ENCODE results near the gene BAIAP2L1.

BAIAP2L1 gene

DNA sequence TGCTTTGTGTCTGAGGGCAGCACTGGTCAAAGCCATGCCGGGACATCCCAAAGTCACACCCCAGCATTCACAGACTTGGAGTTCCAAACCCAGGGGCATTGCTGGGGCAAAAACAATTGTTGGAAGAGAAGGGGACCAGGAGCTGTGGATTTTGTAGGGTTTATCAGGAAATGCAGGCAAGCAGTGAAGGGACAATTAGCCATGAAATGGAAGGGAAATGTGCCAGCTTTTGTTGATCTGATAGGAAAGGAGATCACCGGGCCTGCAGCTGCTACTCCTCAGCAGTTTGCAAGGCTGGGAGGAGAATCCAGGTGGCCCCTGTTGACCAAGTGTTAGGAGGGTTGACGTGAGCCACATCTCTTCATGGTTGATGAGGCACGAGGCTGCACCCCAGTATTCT lies 122.0 kb downstream of the BAIAP2L1 start:
- no peak for DNase-seq (ENCODE audit: low spot score)

DNA sequence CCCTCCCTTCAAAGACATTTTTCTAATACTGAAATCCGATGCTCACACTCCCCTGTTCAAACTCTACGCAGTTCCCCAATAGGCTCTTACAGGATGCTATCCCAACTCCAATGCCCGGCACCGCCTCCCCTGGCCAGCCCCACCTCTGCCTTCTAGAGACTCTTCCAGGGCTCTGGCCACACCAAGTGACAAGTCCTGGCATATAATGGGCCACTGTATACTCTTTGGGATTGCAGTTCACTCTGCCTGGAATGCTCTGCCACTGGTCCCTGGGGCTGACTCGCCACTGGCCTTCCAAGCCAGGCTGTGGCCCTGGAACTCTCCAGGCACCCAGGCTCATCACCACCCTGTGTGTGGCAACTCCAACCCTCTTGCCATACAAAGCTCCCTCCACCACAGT lies 122.5 kb downstream of the BAIAP2L1 start:
- DNase-seq (ENCODE audit: low spot score), result no peak

DNA sequence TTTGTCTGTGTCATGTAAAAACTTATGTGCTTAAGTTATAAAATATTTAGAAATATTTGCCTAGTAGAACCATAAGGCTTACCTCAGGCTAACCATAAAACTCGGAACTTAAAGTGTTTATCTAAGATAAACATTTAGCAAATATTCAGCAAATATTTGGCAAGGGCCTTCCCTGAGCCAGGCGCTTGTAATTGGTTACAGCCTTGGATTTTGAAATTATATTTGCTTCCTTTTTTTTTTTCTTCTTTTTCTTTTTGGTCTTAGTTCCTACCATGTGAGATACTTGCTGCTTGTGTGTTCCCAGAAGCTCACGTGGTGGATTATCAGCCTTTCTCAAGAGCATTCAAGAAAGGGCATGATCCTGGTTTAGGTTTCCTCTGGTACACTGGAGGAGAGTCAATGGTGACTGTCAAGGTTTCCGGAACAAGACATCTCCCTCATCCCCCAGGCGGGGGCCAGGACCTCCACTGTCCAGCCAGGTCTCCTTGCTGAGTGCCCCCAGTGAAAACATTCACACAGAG lies 124.6 kb downstream of the BAIAP2L1 start:
- DNase-seq (ENCODE audit: low spot score), result no peak

DNA sequence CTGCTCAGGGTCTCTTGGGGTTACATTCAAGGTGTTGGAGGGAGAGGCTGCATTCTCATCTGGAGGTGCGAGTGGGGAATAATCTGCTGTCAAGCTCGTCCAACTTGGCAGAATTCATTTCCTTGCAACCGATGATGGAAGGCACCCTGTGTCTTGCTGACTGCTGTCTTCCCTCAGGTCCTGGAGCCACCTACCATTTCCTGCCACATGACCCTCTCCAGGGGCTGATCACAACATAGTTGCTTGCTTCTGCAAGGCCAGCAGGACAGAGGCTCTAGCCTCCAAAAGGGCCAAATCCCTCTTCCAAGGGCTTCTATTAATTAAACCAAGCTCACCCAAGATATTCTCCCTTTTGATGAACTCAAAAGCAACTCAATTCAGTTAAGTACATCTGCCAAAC lies 133.6 kb downstream of the BAIAP2L1 start:
- DNase-seq (ENCODE audit: low spot score), result no peak

DNA sequence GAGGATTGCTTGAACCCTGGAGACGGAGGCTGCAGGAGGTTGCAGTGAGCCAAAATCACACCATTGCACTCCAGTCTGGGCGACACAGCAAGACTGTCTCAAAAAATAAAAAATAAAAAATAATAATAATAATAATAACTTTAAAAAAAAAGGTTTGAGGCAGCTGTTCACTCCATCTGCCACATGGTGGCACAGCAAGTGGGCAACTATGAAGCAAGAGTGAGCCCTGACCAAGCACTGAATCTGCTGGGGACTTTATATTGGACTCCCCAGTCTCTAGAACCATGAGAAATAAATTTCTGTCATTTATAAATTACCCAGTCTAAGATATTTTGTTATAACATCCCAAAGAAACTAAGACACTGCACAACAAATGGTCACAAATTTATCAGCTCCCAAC lies 134.1 kb downstream of the BAIAP2L1 start:
- no peak for DNase-seq (ENCODE audit: low spot score)

DNA sequence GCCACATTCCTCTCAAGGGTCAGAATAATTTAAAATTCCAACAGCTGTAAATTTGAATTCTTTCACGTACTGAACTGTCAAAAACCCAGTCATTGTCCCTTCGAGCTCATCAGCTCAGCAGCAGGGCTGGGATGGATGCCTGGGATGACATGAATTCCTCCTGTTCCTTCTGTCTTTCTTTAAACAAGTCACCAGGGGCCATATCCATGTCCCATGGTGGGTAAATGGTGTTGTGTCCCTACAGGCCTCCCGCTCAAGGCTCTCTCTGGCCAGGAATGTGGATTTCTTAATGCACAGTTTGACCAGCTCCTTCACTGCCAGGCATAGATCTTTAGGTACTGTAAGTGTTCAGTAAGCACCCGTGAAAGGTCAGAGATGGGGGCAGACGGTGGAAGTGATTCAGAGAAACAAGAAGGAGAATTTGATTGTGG lies 135.0 kb downstream of the BAIAP2L1 start:
- DNase-seq (ENCODE audit: low spot score), result no peak

DNA sequence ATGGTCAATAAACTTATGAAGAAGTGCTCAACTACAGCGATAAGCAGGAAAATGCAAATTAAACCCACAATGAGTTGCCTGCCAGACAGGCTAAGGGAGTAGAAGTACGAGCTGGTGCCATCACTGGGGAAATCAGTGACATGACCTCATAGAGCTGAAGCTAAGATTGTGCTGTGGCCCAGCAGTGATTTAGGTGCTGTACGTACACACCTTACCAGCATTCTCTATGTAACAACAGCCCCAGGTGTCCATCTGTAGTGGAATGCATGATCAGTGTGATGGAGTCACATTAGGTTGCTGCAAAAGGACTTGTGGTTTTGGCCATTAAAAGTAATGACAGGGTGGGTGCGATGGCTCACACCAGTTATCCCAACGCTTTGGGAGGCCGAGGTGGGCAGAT lies 143.2 kb downstream of the BAIAP2L1 start:
- no peak for DNase-seq (ENCODE audit: low spot score)

DNA sequence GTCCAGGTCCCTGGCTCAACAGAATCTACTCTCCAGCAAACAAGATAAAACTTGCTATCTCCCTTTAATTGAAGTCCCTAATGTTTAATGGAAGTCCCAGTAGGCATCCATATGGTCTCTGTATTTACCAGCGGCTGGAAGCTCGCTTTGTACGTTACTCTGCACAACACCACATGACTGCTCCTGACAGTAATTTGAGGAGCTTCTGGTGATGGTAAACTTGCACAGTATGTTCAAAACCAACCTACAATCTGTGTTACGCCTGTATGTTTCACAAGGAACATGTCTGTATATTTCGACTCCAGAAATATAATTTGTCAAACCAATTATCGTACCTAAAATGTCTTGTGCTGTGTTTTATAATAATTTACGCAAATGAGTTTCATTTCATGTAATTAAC lies 144.5 kb downstream of the BAIAP2L1 start:
- DNase-seq (ENCODE audit: low spot score), result no peak

DNA sequence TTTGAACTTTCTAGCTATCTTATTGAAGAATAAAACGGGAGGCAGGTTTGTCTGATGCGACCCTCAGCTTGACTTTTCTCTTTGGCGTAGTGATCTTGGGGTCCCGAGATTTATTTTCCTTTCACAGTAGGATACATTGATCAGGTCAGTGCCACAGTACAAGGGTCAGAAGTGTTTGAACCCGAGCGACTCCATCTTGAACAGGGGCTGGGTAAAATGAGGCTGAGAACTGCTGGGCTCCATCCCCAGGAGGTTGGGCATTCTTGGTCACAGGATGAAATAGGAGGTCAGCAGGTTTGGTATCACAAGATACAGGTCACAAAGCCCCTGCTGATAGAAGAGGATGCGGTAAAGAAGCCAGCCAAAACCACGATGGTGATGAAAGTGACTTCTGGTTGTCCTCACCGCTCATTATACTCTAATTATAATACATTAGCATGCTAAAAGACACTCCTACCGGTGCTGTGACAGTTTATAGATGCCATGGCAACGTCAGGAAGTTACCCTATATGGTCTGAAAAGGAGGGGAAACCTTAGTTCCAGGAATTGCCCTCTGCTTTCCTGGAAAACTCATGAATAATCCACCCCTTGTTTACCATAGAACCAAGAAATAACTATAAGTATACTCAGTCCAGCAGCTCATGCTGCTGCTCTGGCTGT lies 145.8 kb downstream of the BAIAP2L1 start:
- DNase-seq (ENCODE audit: low spot score), result no peak

DNA sequence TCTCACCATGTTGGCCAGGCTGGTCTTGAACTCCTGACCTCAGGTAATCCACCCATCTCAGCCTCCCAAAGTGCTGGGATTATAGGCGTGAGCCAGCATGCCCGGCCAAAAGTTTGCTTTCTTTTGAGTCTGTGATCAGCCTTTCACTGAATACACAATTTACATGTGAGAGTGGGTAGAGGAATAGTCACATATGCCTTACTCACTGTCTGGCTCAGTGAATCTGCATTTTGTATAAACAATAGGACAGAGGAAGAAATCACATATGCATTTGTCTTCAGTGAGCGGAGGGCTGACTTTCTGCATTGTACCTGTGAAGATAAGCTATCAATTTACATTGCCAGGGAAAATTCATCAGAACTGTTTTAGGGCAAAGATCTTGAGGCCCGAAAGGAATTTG lies 146.4 kb downstream of the BAIAP2L1 start:
- no peak for DNase-seq (ENCODE audit: low spot score)

DNA sequence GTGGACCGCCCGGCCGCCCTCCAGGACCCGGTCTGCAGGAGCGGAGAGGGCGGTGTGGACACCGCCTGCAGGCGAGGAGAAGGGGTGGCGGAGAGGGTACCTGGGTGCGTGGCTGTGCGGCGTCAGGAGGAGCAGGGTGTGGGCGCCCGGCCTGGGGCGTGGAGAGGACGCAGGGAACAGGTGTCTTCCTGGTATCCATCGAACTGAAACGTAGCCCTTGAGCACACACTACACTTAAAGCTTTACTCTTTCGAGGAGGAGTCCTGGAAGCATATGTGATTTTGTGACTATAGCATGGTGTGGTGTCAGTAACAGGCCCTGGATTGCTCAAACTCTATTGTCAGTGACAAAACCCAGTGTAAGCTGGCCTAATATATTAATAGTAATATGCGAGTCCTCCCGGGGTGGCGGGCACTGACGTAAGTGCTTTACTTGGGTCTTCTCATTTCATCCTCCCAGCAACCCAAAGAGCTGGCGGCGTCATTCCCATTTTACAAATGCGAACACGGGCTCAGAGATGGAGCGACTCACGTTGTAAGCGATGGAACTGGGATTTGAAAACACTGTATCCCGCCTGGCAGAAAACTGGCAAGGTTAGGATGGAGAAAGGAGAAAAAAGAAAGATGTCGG lies 148.3 kb downstream of the BAIAP2L1 start:
- no peak for DNase-seq (ENCODE audit: low spot score)

DNA sequence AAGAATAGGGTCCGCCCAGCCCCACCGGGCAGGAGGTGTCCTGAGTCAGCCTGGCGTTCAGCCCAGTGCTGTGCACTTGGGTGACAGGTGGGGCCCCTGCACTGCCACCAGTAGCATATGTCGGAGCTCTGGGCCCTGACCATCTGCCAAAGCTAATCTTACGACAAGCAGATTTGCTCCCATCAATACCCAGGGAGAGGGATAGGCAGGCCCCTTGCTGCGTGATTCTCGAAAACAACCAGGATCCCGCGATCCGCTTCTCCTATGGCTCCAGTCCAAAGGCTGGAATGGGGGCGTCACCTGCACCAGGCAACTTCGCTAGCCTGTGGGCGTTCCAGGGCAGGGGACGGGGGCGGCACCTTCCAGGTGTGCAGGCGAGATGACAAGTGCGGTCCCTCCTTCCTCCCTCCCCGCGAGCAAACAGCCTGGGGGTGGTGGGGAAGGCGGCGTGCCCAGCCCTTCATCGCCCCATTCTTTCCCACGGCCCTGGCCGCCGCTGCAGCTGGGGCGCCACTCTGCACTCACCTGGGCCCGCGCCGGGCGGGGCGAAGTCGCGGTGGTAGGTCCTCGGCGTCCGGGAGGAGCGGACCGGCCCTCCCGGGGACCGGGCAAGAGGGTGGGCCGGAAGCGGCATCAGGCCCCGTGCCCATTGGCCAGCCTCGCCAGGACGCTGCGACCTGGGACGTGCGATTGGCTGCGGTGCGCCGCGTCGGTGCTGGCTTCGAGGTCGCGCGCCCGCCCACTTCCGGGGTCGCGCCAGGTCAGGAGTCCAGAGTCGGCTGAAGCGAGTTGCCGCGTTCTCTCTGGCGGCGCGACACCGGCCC lies 149.1 kb downstream of the BAIAP2L1 start, which contains the start of gene TECPR1:
TECPR1 (minus strand) TSS at position 632 of the 824 bp plus-strand sequence. CDS start 6,086 bp downstream, outside the sequence.
- DNase-seq (ENCODE audit: low spot score), result peak; percentile 80

DNA sequence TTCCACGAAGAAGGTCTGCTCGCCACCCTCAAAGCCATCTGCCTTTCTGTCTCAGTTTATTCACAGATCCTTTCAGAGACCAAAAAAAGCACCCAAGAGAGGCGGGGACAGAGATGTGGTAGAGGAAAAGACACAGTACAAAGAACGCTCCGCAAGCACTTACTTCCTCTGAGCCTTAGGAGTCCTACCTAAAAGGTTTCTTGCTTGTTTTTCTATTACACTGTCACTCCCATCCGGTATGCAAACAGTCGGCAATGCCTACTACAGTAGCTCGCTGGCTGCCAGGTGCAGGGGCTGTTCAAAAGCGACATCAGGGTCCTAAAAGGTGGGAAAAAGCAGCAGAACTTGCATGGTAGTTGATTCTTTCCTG lies 149.7 kb downstream of the BAIAP2L1 start:
- DNase-seq (ENCODE audit: low spot score), result no peak

DNA sequence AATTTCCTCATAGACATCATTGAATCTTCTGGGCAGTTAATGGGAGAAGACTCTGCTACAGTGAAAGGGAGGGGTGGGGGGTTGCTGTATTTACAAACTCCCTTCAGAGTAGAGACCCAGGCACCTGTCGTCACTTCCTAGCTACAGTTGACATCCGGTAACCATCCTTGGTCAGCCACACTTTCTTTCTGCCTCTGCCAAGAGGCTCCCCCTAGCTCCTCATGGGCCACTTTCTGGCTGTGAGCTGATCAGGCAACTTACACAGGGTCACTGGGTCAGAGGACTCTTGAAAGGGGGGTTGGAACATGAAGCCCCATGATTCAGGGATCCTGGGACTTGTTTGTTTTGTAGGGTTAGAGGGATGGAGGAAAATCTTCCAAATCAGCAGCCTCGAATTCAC lies 150.1 kb downstream of the BAIAP2L1 start:
- no peak for DNase-seq (ENCODE audit: low spot score)

DNA sequence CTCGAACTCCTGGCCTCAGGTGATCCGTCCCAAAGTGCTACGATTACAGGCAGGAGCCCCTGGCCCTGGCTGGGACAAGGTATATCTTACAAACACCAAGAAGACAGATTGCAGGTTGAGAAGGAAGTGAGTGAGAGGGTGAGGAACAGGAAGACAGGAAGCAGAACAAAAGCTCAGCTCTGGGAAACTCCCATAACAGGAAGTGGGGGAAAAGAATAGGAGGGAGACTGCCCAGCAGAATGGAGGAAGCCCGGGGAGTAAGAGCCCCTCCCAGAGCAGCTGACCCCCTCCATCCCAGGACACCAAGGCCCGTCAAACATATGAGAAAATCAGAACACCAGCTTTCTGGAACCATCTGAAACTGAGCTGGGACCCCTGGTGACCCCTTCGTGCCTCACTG lies 151.8 kb downstream of the BAIAP2L1 start:
- DNase-seq (ENCODE audit: low spot score), result peak; percentile 65

DNA sequence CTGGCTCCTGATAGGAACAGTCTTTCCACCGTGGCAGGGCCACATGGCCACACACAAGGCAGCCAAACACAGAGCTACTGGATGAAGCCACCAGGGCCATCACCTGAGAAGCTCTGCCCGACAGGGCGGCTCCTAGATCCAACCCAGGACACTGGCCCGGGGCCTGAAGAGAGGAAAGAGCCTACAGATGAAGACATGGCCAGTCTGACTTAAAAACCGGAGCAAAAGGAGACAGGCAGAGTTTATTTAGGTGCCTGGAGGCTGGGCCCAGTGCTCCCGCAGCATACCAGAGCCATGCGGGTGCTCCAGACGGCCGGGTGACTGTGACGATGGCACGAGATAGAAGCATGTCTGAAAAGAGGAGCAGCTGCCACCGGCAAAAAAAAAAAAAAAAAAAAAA lies 152.7 kb downstream of the BAIAP2L1 start:
- DNase-seq (ENCODE audit: low spot score), result no peak

DNA sequence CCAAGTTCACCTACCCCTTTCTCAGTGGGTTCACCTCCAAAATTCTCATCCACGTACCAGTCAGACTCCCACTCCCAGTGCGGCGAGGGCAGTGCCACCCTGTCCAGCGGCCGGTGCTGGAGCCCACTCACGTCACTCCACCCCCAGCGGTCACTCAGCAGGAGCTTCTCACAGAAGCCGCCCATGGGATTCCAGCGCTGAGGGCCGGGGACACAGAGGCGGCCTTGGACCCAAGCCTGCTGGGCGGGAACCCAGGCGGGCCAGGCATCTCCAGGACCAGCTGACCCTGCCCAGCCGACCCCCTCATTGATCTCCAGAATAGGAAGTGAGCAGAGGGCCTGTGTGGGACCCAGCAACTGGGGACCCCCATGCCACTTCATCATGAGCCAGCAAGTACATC lies 156.0 kb downstream of the BAIAP2L1 start:
- no peak for DNase-seq (ENCODE audit: low spot score)

DNA sequence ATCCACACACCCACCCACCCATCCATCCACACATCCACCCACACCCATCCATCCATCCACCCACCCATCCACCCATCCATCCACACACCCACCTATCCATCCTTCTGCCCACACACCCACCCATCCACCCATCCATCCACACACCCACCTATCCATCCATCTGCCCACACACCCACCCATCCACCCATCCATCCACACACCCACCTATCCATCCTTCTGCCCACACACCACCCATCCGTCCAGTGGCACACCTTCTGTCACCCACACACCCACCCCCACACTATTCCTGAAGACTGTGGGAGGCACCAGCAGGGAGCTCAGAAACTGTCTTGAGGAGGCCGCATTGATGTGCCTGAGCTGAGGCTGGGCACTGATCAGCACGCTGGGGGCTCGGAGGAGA lies 158.0 kb downstream of the BAIAP2L1 start:
- DNase-seq (ENCODE audit: low spot score), result no peak

DNA sequence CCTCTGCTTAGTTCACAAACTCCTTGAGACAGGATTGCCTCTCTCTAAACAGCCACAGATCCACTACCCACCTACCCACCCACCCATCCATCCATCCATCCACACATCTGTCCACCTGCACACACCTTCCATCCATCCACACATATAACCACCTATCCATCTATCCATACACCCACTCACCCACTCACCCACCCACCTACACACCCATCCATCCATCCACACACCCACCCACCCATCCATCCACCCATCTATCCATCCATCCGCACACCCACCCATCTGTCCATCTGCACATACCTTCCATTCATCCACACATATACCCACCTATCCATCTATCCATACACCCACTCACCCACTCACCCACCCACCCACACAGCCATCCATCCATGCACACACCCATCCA lies 158.5 kb downstream of the BAIAP2L1 start:
- DNase-seq (ENCODE audit: low spot score), result no peak

DNA sequence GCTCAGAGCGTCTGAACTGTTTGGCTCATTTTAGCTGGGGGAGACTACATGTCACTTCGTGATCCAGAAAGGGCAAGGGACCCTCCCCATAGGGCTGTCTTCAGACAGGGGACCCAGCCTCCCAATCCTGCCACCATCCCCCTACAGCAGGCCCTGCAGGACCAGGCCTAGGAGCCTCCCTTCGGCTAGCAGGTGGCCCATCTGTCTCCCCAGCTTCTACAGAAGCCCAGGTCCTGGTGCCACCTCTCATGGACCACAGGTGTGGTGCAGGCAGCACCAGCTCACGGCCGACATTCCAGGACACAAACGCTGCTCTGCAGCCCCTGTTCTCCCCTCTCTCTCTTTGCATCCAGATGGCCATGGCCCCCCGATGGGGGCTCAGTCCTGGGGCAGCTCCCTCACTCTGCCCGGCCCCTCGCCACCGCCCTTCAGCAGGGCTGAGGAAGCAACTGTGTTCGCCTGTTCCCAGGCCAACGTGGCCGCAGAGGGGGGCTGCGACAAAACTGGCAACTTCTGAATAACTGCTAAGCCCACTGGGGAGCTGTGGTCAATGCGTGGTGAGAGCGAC lies 159.1 kb downstream of the BAIAP2L1 start:
- DNase-seq (ENCODE audit: low spot score), result no peak

Data from kidney capillary endothelial cell (primary cell).